Mesothelial cell of epicardium (in vitro differentiated cells): ENCODE measurements around the gene EHMT1. TPM values are rescaled to one million over a fixed set of nuclear protein-coding genes. Genes with fewer than 3 reads are reported as not detected.

Experiments used
- DNase-seq, 2 experiments: peaks; one replicate each; pipeline ENCODE4 v3.0.0; 2021; ENCODE audit warnings: low spot score in 2 of 2; ENCODE audit not compliant: unreplicated experiment in 2 of 2
- H3K27ac Mint-ChIP-seq: 2 replicates; pipeline ENCODE4 v1.8.0; 2021; ENCODE audit warnings: mixed read lengths
- H3K27me3 Mint-ChIP-seq: 2 replicates; pipeline ENCODE4 v1.8.0; 2021; ENCODE audit warnings: low read depth, mixed read lengths
- H3K36me3 Mint-ChIP-seq: 2 replicates; pipeline ENCODE4 v1.8.0; 2021; ENCODE audit warnings: mixed read lengths
- H3K4me1 Mint-ChIP-seq: 2 replicates; pipeline ENCODE4 v1.8.0; 2021; ENCODE audit warnings: mixed read lengths
- H3K4me3 Mint-ChIP-seq: 2 replicates; pipeline ENCODE4 v1.8.0; 2021; ENCODE audit warnings: mild to moderate bottlenecking, moderate library complexity, mixed read lengths
- H3K9me3 Mint-ChIP-seq: 2 replicates; pipeline ENCODE4 v1.8.0; 2021; ENCODE audit warnings: mixed read lengths
- CTCF ChIP-seq: fragments of 200-600 bp; sonication (generic); IDR thresholded peaks from one replicate; pipeline ENCODE4 v1.5.0; 2021; ENCODE audit warnings: antibody characterized with exemption; ENCODE audit not compliant: unreplicated experiment
- total RNA-seq: library from RNA; stranded (reverse); gene quantifications from 3 replicates; pipeline ENCODE4 v1.2.1, GENCODE V29; 2021

Gene EHMT1
- total RNA-seq, 1 donor from 2014 or later, result 147 TPM

GRCh38 chr9:137801023-137801319, 182.2 kb downstream of the EHMT1 start:
- H3K27ac Mint-ChIP-seq, result no peak overlapping the region
- no peak for DNase-seq
- no peak overlapping the region for H3K4me3 Mint-ChIP-seq
- peaks cover 19% of the 10 kb centered on the region for H3K9me3 Mint-ChIP-seq
- no peak for TF ChIP-seq CTCF
- H3K4me1 Mint-ChIP-seq, result no peaks in the 10 kb centered on the region
- H3K36me3 Mint-ChIP-seq, result peaks cover 59% of the 10 kb centered on the region
- H3K27me3 Mint-ChIP-seq, result no peaks in the 10 kb centered on the region

GRCh38 chr9:137802021-137802420, 183.2 kb downstream of the EHMT1 start:
- peaks cover 59% of the 10 kb centered on the region for H3K36me3 Mint-ChIP-seq
- H3K4me1 Mint-ChIP-seq, result no peaks in the 10 kb centered on the region
- no peak for DNase-seq
- H3K4me3 Mint-ChIP-seq, result no peak overlapping the region
- H3K27me3 Mint-ChIP-seq, result no peaks in the 10 kb centered on the region
- H3K9me3 Mint-ChIP-seq, result peaks cover 19% of the 10 kb centered on the region
- TF ChIP-seq CTCF, result no peak
- H3K27ac Mint-ChIP-seq, result no peak overlapping the region

GRCh38 chr9:137802521-137803243, 183.9 kb downstream of the EHMT1 start:
- Mint-ChIP-seq H3K27me3 (no peaks in the 10 kb centered on the region), H3K4me3 (no peak overlapping the region), H3K36me3 (peaks cover 54% of the 10 kb centered on the region), H3K27ac (no peak overlapping the region), H3K9me3 (peaks cover 19% of the 10 kb centered on the region), H3K4me1 (no peaks in the 10 kb centered on the region)
- no peak for DNase-seq
- no peak for TF ChIP-seq CTCF

GRCh38 chr9:137804908-137805630, 186.3 kb downstream of the EHMT1 start:
- no peak overlapping the region for H3K4me3 Mint-ChIP-seq
- H3K9me3 Mint-ChIP-seq, result peaks cover 19% of the 10 kb centered on the region
- TF ChIP-seq CTCF, result no peak
- H3K36me3 Mint-ChIP-seq, result peaks cover 53% of the 10 kb centered on the region
- no peaks in the 10 kb centered on the region for H3K27me3 Mint-ChIP-seq
- H3K27ac Mint-ChIP-seq, result no peak overlapping the region
- H3K4me1 Mint-ChIP-seq, result no peaks in the 10 kb centered on the region
- no peak for DNase-seq

- Mint-ChIP-seq H3K4me3 (no peak overlapping the region), H3K27ac (no peak overlapping the region), H3K9me3 (peaks cover 19% of the 10 kb centered on the region), H3K27me3 (no peaks in the 10 kb centered on the region), H3K36me3 (peaks cover 48% of the 10 kb centered on the region), H3K4me1 (no peaks in the 10 kb centered on the region)
- DNase-seq, result no peak
- no peak for TF ChIP-seq CTCF
Measured at GRCh38 chr9:137807721-137808703, 189.2 kb downstream of the EHMT1 start.
